Hematopoietic multipotent progenitor cell treated with erythropoietin and hydrocortisone succinate and interleukin-3 and kit ligand, for 17 days (in vitro differentiated cells): ENCODE data around the gene NTRK2.
"Not testable (repeated sequence)": the region's sequence is repeated elsewhere in the genome, so short reads cannot be mapped to it uniquely, and the experiment has no call there.

Source experiments
- DNase-seq: peaks from one replicate; pipeline ENCODE4 v3.0.0-alpha.2; 2015; ENCODE audit warnings: low spot score

The NTRK2 gene

GRCh38 chr9:85067792-85068191, 398.3 kb downstream of the NTRK2 start:
- DNase-seq = no peak

GRCh38 chr9:85069421-85069820, 399.9 kb downstream of the NTRK2 start:
- not testable (repeated sequence) for DNase-seq
